AG09319 (cell line): ENCODE data around the gene CDC37.
"Not testable (repeated sequence)": the region's sequence is repeated elsewhere in the genome, so short reads cannot be mapped to it uniquely, and the experiment has no call there.

Experiments
- DNase-seq: peaks from one replicate; pipeline ENCODE4 v3.0.0-alpha.2; 2010; ENCODE audit warnings: low read depth; ENCODE audit errors: extremely low read depth
- CTCF ChIP-seq: IDR thresholded peaks from 2 replicates; pipeline ENCODE4 v1.5.1; 2011; ENCODE audit warnings: low read depth, mild to moderate bottlenecking, inconsistent platforms, low read length, moderate library complexity

CDC37 gene

DNA sequence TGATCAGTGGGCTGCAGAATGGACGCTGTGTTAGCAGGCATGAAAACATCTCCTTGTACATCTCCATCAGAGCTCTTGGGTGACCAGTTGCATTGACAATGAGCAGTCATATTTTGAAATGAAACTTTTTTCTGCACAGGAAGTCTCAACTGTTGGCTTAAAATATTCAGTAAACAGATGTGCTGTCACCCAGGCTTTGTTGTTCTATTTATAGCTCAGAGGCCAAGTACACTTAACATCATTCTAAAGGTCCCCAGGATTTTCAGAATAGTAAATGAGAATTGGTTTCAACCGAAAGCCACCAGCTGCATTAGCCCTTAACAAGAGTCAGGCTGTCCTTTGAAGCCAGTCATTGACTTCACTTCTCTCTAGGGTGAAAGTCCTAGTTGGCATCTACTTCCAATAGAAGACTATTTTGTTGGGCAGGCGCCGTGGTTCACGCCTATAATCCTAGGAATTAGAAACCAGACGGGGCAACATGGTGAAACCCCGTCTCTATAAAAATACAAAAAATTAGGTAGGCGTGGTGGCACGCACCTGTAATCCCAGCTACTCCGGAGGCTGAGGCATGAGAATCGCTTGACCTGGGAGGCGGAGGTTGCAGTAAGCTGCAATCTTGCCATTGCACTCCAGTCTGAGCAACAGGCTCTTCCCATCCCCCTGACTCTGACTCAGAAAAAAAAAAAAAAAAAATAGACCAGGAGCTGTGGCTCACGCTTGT is 9.1 kb upstream of the CDC37 start:
- DNase-seq = no peak

DNA sequence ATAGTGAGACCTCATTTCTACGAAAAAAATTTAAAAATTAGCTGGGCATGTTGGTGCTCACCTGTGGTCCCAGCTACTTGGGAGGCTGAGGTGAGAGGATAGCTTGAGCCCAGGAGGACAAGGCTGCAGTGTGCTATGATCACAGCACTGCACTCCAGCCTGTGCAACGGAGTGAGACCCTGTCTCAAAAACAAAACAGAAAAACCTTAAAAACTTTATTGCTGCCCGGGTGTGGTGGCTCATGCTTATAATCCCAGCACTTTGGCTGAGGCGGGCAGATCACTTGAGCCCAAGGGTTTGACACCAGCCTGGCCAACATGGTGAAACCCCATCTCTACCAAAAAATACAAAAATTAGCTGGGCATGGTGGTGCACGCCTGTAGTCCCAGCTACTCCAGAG is 7.9 kb upstream of the CDC37 start:
- DNase-seq = not testable (repeated sequence)

More for the DNA sequence above, 9.1 kb upstream of the CDC37 start:
- TF ChIP-seq CTCF = no peak

GRCh38 chr19:10408511-10409283 is 5.4 kb upstream of the CDC37 start:
- no peak for DNase-seq
- no peak for TF ChIP-seq CTCF

- no peak for DNase-seq
- TF ChIP-seq CTCF = no peak
These were observed 3.8 kb upstream of the CDC37 start for GRCh38 chr19:10407096-10407495.

GRCh38 chr19:10406191-10406590 is 2.8 kb upstream of the CDC37 start:
- TF ChIP-seq CTCF = no peak
- no peak for DNase-seq

DNA sequence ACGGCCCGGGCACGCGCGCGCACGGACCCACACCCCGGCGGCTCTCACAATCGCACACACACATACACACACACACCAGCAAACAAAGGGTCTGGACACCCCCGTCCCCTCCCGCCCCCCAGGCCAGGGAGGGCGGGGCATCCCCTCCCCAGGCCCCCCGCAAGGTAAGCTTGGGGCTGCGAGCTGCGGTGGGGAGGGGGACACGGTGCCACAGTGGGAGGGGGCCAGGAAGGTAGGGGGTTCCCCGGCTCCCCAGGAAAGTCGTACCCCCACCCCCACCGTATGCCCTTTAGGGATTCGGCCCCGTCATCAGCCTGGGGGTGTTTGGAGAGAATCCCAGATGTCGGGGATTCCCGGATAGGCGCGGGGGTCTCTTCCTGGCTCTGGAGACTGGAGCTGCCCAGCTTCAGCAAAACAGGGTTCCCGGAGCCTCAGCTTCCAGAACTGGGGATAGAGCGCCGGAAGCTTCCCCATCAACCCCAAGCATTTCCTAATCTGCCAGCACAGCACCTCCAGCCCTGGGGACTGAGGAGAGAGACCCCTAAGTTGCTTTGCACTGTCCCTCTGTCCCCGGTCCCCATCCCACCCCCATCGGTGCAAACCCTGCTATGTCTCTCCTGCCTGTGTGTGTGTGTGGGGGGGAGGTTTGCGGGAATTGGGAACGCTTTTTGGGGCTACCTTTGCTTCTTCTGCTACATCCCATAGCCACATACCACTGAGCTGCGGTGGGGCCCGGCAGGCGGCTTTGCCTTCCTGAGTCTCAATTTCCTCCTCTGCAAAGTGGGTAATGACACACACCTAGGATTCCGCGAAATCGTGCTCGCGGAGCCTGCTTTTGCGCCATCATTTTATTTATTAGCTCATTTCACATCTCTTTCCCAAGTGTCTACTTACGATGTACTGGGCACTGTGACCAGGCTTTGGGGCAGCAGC is 1.8 kb upstream of the CDC37 start:
- DNase-seq = no peak
- no peak for TF ChIP-seq CTCF

GRCh38 chr19:10402441-10403038 is 802 bp downstream of the CDC37 start:
- no peak for TF ChIP-seq CTCF
- DNase-seq = no peak
